ENCODE measurements around the gene THRA.

The THRA gene

GRCh38 chr17:40062329-40063186 lies at the start of gene THRA:
Gene THRA (plus strand): TSS chr17:40062965. CDS start chr17:40074489, 11,524 bp downstream.
- DNase-seq (ENCODE audit: low spot score) = peak; percentile 61

- no peak for DNase-seq (ENCODE audit: low spot score)
Observed at GRCh38 chr17:40014375-40014980, 48.3 kb upstream of the THRA start.

- no peak for DNase-seq (ENCODE audit: low spot score)
Observed at GRCh38 chr17:40015005-40015997, 47.5 kb upstream of the THRA start, which contains the start of gene CSF3. Gene CSF3 (plus strand): TSS chr17:40015440. CDS start chr17:40015475, 35 bp downstream.

GRCh38 chr17:40015998-40016985 lies 46.5 kb upstream of the THRA start:
- DNase-seq (ENCODE audit: low spot score) = no peak

- DNase-seq (ENCODE audit: low spot score) = no peak
Observed at GRCh38 chr17:40017422-40018080, 45.2 kb upstream of the THRA start.

- no peak for DNase-seq (ENCODE audit: low spot score)
Observed at GRCh38 chr17:40018211-40019121, 44.3 kb upstream of the THRA start.

GRCh38 chr17:40019140-40019991 lies 43.4 kb upstream of the THRA start:
- no peak for DNase-seq (ENCODE audit: low spot score)

- DNase-seq (ENCODE audit: low spot score) = no peak
Observed at GRCh38 chr17:40020146-40020545, 42.6 kb upstream of the THRA start.

GRCh38 chr17:40021451-40021971 lies 41.3 kb upstream of the THRA start:
- DNase-seq (ENCODE audit: low spot score) = no peak

- no peak for DNase-seq (ENCODE audit: low spot score)
Observed at GRCh38 chr17:40022497-40022896, 40.3 kb upstream of the THRA start.

- no peak for DNase-seq (ENCODE audit: low spot score)
Observed at GRCh38 chr17:40022961-40023541, 39.7 kb upstream of the THRA start.

GRCh38 chr17:40023590-40024292 lies 39.0 kb upstream of the THRA start:
- DNase-seq (ENCODE audit: low spot score) = no peak

GRCh38 chr17:40024901-40025300 lies 37.9 kb upstream of the THRA start:
- no peak for DNase-seq (ENCODE audit: low spot score)

GRCh38 chr17:40025559-40025958 lies 37.2 kb upstream of the THRA start:
- no peak for DNase-seq (ENCODE audit: low spot score)

- DNase-seq (ENCODE audit: low spot score) = peak; percentile 35
Observed at GRCh38 chr17:40025991-40026815, 36.6 kb upstream of the THRA start.
